Measurements from ENCODE around the gene BCL2L2.

- no peak for TF ChIP-seq EZH2 (IDR thresholded peaks at IDR 0.05)
- peak; percentile 48; the same call in 1 of the 2 replicates for TF ChIP-seq POLR2AphosphoS5 (IDR thresholded peaks at IDR 0.05; ENCODE audit: borderline replicate concordance, low read depth, low read length)
These were observed 20.1 kb downstream of the BCL2L2 start for GRCh38 chr14:23326491-23327332.
